Vagina (tissue), 2 donors: Measurements from ENCODE around the gene SPOCK1. TPM values are rescaled to one million over a fixed set of nuclear protein-coding genes. Genes with fewer than 3 reads are reported as not detected.

Source experiments
- DNase-seq, 2 donors: peaks; one replicate each; pipeline ENCODE4 v3.0.0-alpha.2; 2017; ENCODE audit errors: extremely low spot score in 2 of 2
- H3K27ac ChIP-seq: fragments of 200-600 bp; sonication (generic); one replicate; pipeline ENCODE4 v1.5.1; 2019
- H3K27me3 ChIP-seq: fragments of 200-600 bp; sonication (generic); one replicate; pipeline ENCODE4 v1.5.1; 2019
- H3K36me3 ChIP-seq, 2 donors: fragments of 200-600 bp; sonication (generic); one replicate each; pipeline ENCODE4 v1.5.1; 2017 to 2019
- H3K4me1 ChIP-seq: fragments of 200-600 bp; sonication (generic); one replicate; pipeline ENCODE4 v1.5.1; 2019
- H3K4me3 ChIP-seq, 2 donors: fragments of 200-600 bp; sonication (generic); 1 replicate in 1 of 2; 2 replicates in 1 of 2; pipeline ENCODE4 v1.5.1; 2016 to 2019
- H3K9me3 ChIP-seq: fragments of 200-600 bp; sonication (generic); one replicate; pipeline ENCODE4 v1.5.1; 2019
- POLR2A ChIP-seq, 2 donors: fragments of 450-650 bp; IDR thresholded peaks; one replicate each; pipeline ENCODE4 v1.6.1; 2017; ENCODE audit warnings: antibody characterized with exemption in 2 of 2, mild to moderate bottlenecking in 2 of 2, moderate library complexity in 2 of 2
- POLR2AphosphoS5 ChIP-seq, 2 donors: sonication (generic); formaldehyde crosslinking; IDR thresholded peaks; one replicate each; pipeline ENCODE4 v1.9.0; 2017; ENCODE audit warnings: antibody characterized with exemption in 2 of 2, mild to moderate bottlenecking in 2 of 2, low read depth in 1 of 2; ENCODE audit not compliant: insufficient read depth in 1 of 2
- intact Hi-C: fragments of 100-400 bp; cut with DNase I; formaldehyde crosslinking; loops from one replicate; pipeline ENCODE4 v1.15.1; 2023
- total RNA-seq: library from RNA; depleted of rRNA; stranded (reverse); fragments of >200 nt; gene quantifications from one replicate; pipeline ENCODE4 v1.2.3, GENCODE V29; 2016
- TF ChIP-seq, protein P1 (sequence below), 3 experiments: fragments of 450-650 bp in 2 of 3; fragments of 200-600 bp in 1 of 3; sonication (generic) in 1 of 3; IDR thresholded peaks; one replicate each; pipeline ENCODE4 v1.5.1; 2017 to 2019; ENCODE audit warnings: antibody characterized with exemption in 3 of 3, mild to moderate bottlenecking in 2 of 3, moderate library complexity in 2 of 3

The SPOCK1 gene
- total RNA-seq, 1 donor from 2014 or later = 70.7 TPM

DNA sequence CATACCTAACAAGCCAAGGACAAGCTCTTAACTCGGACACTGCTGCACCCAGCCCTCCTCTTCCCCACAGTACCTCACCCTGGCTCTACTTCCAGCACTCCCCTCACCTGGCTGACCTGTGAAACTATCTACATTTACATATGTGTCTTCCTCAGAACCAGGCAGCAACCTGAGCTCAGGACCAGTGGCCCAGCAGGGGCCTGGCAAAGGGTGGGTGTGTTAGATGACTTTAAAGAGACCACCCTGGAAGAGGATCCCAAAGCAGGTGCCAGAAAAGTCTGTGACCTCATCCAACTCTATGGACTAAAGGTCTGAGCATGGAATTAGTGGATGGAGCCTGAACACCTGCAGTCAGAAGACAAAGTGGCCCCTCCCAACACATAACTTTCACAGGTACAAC is 400.9 kb downstream of the SPOCK1 start:
- no peaks in the 10 kb centered on the region for H3K36me3 ChIP-seq
- peaks cover 10% of the 10 kb centered on the region for H3K4me1 ChIP-seq
- H3K27ac ChIP-seq = no peak overlapping the region
- no peaks in the 10 kb centered on the region for H3K27me3 ChIP-seq
- DNase-seq = no peak
- no peak overlapping the region for H3K4me3 ChIP-seq
- TF ChIP-seq, protein P1, sequence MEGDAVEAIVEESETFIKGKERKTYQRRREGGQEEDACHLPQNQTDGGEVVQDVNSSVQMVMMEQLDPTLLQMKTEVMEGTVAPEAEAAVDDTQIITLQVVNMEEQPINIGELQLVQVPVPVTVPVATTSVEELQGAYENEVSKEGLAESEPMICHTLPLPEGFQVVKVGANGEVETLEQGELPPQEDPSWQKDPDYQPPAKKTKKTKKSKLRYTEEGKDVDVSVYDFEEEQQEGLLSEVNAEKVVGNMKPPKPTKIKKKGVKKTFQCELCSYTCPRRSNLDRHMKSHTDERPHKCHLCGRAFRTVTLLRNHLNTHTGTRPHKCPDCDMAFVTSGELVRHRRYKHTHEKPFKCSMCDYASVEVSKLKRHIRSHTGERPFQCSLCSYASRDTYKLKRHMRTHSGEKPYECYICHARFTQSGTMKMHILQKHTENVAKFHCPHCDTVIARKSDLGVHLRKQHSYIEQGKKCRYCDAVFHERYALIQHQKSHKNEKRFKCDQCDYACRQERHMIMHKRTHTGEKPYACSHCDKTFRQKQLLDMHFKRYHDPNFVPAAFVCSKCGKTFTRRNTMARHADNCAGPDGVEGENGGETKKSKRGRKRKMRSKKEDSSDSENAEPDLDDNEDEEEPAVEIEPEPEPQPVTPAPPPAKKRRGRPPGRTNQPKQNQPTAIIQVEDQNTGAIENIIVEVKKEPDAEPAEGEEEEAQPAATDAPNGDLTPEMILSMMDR (IDR thresholded peaks at IDR 0.05) = no peak
- no peak for TF ChIP-seq POLR2AphosphoS5 (IDR thresholded peaks at IDR 0.05; ENCODE audit: insufficient read depth in 1 of 2, low read depth in 1 of 2)
- no peak for TF ChIP-seq POLR2A (IDR thresholded peaks at IDR 0.05)
- intact Hi-C loops = no loop called here
- no peaks in the 10 kb centered on the region for H3K9me3 ChIP-seq

DNA sequence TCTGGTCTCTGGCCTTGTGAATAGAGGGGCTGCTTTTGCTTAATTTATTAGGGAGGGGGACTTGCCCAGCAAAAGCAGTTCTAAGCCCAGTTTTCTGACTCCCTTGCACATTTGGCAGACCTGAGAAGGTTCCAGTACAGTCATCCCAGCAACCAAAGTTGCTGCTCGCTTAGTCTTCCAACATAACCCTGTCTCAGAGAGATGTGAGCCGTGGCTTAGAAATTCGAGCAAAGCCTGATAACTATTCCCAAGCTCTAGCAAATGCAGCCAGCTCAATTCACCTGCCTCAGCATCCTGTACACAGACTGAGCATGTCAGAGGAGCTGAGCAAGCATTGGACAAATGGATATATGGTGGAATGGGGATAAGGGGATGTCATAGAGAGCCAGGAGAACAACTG is 401.9 kb downstream of the SPOCK1 start:
- H3K27ac ChIP-seq = no peak overlapping the region
- intact Hi-C loops = no loop called here
- no peak for DNase-seq
- no peaks in the 10 kb centered on the region for H3K36me3 ChIP-seq
- TF ChIP-seq POLR2AphosphoS5 (IDR thresholded peaks at IDR 0.05; ENCODE audit: insufficient read depth in 1 of 2, low read depth in 1 of 2) = no peak
- TF ChIP-seq POLR2A (IDR thresholded peaks at IDR 0.05) = no peak
- TF ChIP-seq, protein P1 (IDR thresholded peaks at IDR 0.05) = no peak
- no peak overlapping the region for H3K4me3 ChIP-seq
- no peaks in the 10 kb centered on the region for H3K9me3 ChIP-seq
- no peaks in the 10 kb centered on the region for H3K27me3 ChIP-seq
- H3K4me1 ChIP-seq = peaks cover under 1% of the 10 kb centered on the region

DNA sequence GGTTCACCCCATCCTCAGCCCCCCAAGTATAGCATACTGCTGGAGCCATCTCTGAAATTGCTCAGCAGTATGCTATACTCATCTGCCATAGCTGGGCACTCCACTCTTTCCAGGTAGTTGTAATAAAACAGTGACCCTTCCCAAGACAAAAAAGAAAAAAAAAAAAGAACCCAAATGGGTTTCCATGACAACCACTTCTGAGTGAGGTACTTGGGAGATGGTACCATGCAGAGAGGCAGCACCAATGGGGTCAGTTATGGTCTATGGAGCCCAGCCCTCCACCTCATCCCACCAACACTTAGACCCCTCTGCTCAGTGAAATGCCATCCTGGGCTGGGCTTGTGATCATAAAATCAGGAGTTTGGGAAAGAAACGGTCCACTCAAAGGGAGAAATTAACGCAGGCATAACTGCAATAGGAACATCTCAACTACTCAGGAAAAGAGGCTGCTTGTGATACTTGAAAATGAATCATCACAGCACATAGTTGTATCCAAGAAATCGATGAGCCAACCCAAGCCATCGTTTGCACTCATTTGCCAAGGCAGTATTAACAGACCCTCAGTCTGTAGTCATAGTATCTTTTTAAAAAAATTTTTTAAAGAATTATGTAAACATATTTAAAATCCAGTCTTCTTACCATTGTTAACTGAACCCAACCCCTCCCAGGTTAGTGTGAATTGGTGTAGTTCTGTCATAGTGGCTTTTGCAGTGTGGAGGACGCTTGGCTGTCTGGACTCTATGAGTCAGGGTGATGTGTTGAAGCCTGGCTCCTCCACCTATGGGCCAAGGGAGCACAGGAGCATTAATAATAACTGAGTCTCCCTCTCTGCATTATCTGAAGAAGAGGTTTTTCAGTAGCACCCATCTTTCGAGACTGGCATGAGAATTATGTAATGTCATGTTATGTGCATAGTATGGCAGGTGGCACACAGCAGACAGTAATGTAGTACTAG is 402.7 kb downstream of the SPOCK1 start:
- H3K4me1 ChIP-seq = no peaks in the 10 kb centered on the region
- no peaks in the 10 kb centered on the region for H3K27me3 ChIP-seq
- H3K36me3 ChIP-seq = no peaks in the 10 kb centered on the region
- DNase-seq = no peak
- intact Hi-C loops = no loop called here
- no peak overlapping the region for H3K27ac ChIP-seq
- no peak for TF ChIP-seq POLR2A (IDR thresholded peaks at IDR 0.05)
- TF ChIP-seq, protein P1 (IDR thresholded peaks at IDR 0.05) = no peak
- TF ChIP-seq POLR2AphosphoS5 (IDR thresholded peaks at IDR 0.05; ENCODE audit: insufficient read depth in 1 of 2, low read depth in 1 of 2) = no peak
- H3K9me3 ChIP-seq = no peaks in the 10 kb centered on the region
- no peak overlapping the region for H3K4me3 ChIP-seq

DNA sequence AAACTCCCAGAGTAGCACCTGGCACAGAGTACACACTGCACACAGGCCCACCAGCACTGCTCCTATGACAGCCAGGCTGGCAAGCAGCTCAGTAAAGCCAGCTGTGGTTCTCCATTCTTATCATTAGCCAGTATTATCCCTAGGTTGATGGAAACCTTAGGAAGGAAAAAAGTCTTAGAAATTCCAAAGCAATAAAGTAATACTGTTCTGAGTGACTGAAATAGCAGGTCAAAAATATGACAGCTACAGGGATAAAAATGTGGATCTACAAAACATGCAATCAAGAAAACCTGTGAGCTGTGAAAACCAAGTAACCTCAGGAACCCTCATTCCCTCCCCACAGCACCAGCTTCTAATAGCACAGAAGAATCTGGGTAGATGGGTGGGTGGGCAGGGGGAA is 403.5 kb downstream of the SPOCK1 start:
- TF ChIP-seq POLR2AphosphoS5 (IDR thresholded peaks at IDR 0.05; ENCODE audit: insufficient read depth in 1 of 2, low read depth in 1 of 2) (no peak), POLR2A (IDR thresholded peaks at IDR 0.05) (no peak)
- TF ChIP-seq, protein P1 (IDR thresholded peaks at IDR 0.05) = no peak

DNA sequence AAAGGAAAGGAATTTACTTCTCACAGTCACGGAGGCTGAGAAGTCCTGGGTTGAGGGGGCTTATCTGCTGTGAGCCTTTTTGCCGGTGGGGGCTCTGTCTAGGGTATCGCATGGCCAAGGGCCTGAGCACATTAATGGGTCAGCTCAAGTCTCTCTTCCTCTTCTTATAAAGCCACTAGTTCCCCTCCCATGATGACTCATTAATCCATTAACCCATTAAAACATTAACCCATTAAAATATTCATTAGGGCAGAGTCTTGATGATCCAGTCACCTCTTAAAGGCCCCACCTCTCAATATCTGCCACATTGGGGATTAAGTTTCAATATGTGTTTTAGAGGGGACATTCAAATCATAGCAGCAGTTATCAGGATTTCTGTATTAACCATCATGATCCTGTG is 406.3 kb downstream of the SPOCK1 start:
- Histone ChIP-seq H3K27ac (no peak overlapping the region), H3K4me3 (no peak overlapping the region), H3K27me3 (no peaks in the 10 kb centered on the region), H3K9me3 (no peaks in the 10 kb centered on the region), H3K36me3 (no peaks in the 10 kb centered on the region), H3K4me1 (no peaks in the 10 kb centered on the region)
- DNase-seq = no peak
- TF ChIP-seq, protein P1 (IDR thresholded peaks at IDR 0.05) = no peak
- TF ChIP-seq POLR2A (IDR thresholded peaks at IDR 0.05) (no peak), POLR2AphosphoS5 (IDR thresholded peaks at IDR 0.05; ENCODE audit: insufficient read depth in 1 of 2, low read depth in 1 of 2) (no peak)
- intact Hi-C loops = no loop called here

More for the DNA sequence above, 403.5 kb downstream of the SPOCK1 start:
- Histone ChIP-seq H3K9me3 (no peaks in the 10 kb centered on the region), H3K27ac (no peak overlapping the region), H3K36me3 (no peaks in the 10 kb centered on the region), H3K4me3 (no peak overlapping the region), H3K27me3 (no peaks in the 10 kb centered on the region), H3K4me1 (no peaks in the 10 kb centered on the region)
- intact Hi-C loops = no loop called here
- DNase-seq = no peak
